ENCODE results near the gene KLF6. TPM values are rescaled to one million over a fixed set of nuclear protein-coding genes. Genes with fewer than 3 reads are reported as not detected.
A peak's percentile ranks its signal among the peaks of the same experiment; 100 is the strongest.

The KLF6 gene
- total RNA-seq, 6 experiments from 2014 or later: 25.2 to 86.4 (median 75.2) TPM

DNA sequence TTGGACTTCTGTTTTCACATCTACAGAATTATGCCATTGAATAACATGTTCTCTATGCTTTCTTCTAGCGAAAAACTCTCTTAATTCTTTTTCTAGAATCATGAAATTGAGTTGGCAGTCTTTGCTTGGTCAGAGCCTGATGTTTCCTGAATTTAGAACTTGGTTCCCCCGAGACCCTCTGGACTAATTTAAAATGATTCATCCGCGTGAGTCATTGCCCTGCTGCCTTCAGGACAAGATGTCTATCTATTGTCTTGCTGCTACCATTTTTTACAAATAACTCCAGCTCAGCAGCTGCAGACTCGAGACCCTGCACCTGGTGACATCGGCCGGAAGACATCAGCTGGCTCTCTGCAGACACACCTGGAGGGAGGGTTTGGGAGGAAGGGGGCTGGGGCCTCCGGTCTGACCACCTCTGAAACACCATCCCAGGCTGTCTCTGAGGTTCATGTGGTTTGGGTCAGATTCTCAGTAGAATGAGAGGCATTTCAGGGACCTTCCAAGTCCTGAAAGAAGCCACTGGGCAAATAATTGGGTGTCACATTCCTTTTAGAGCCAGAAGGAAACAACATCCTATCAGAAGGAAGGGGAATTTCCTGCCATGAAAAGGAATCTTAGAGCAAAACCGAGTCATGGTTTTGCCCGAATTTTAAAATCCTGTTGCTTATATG, 20.9 kb upstream of the KLF6 start:
- Histone ChIP-seq H3K27ac (peak overlapping the region; percentile 59 to 61 (median 61)), H3K9me3 (no peaks in the 10 kb centered on the region), H3K27me3 (no peaks in the 10 kb centered on the region), H3K4me3 (no peak overlapping the region), H3K36me3 (no peaks in the 10 kb centered on the region), H3K4me1 (peaks cover 0 to 24% (median 10%) of the 10 kb centered on the region in 4 donors)
- intact Hi-C loops (cut with DNase I): no loop called here
- DNase-seq: no peak
- 68% methylated on average over 8 of the region's 10 CpGs for WGBS (ENCODE audit: insufficient coverage, low coverage, low lambda C conversion rate, missing lambda C conversion rate)
- TF ChIP-seq, protein P1, sequence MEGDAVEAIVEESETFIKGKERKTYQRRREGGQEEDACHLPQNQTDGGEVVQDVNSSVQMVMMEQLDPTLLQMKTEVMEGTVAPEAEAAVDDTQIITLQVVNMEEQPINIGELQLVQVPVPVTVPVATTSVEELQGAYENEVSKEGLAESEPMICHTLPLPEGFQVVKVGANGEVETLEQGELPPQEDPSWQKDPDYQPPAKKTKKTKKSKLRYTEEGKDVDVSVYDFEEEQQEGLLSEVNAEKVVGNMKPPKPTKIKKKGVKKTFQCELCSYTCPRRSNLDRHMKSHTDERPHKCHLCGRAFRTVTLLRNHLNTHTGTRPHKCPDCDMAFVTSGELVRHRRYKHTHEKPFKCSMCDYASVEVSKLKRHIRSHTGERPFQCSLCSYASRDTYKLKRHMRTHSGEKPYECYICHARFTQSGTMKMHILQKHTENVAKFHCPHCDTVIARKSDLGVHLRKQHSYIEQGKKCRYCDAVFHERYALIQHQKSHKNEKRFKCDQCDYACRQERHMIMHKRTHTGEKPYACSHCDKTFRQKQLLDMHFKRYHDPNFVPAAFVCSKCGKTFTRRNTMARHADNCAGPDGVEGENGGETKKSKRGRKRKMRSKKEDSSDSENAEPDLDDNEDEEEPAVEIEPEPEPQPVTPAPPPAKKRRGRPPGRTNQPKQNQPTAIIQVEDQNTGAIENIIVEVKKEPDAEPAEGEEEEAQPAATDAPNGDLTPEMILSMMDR (IDR thresholded peaks at IDR 0.05): no peak
- TF ChIP-seq POLR2A (IDR thresholded peaks at IDR 0.05): no peak
- ATAC-seq: no peak

- Histone ChIP-seq H3K36me3 (no peaks in the 10 kb centered on the region), H3K27ac (peak overlapping the region; percentile 59 to 61 (median 61)), H3K4me1 (peaks cover 0 to 18% (median 8%) of the 10 kb centered on the region in 4 donors), H3K27me3 (no peaks in the 10 kb centered on the region), H3K4me3 (no peak overlapping the region), H3K9me3 (no peaks in the 10 kb centered on the region)
- ATAC-seq: peak in 3 of 4 donors; percentile 5 to 18 (median 10)
- intact Hi-C loops (cut with DNase I): no loop called here
- 54% methylated on average over 7 of the region's 7 CpGs for WGBS (ENCODE audit: insufficient coverage, low coverage, low lambda C conversion rate, missing lambda C conversion rate)
- no peak for DNase-seq
- TF ChIP-seq POLR2A (IDR thresholded peaks at IDR 0.05): peak; percentile 27
- TF ChIP-seq, protein P1 (IDR thresholded peaks at IDR 0.05): no peak
Observed at GRCh38 chr10:3805201-3805790, 20.3 kb upstream of the KLF6 start.

DNA sequence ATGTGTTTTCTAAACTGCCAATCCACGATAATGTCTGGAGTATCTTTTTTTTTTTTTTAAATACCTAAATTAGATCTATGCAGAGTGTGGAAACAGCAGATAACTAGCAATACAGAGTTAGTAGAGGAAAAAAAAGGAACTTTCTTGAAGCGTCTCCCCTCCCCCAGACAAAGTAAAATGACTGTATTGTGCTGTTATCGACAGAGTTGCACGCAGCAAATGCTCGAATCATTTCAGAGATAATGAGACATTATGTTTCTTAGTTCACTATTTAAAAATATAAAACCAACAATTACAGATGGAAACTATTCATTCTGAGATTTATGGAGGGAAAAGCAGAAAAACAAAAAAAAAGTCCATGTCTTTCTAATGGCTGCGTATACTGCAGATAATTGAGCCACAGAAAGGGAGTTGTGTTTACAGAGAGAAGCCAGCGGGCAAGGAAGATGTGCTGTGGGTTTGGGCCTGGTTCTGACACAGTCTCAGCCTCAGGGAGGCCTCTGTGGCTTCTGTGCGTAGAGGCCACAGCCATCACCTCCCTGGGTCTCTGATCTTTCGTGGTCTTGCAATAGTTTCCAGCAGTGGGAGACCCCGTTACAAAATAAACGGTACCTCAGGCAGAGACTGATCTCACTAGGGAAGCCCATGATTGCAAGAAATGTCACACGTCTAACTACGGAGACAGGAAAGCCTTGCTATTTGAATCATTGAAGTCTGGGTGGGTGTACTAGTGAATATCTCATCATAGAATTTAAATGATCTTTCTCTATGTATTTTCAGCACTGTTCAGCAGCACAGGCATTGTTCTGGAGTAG, 19.1 kb upstream of the KLF6 start:
- 51% methylated on average over 12 of the region's 13 CpGs for WGBS (ENCODE audit: insufficient coverage, low coverage, low lambda C conversion rate, missing lambda C conversion rate)
- Histone ChIP-seq H3K27ac (peak overlapping the region; percentile 58 to 77 (median 59)), H3K36me3 (no peaks in the 10 kb centered on the region), H3K4me3 (no peak overlapping the region), H3K9me3 (no peaks in the 10 kb centered on the region), H3K27me3 (no peaks in the 10 kb centered on the region), H3K4me1 (peaks cover 0 to 14% (median 7%) of the 10 kb centered on the region in 4 donors)
- intact Hi-C loops (cut with DNase I): no loop called here
- ATAC-seq (no peak), DNase-seq (no peak)
- no peak for TF ChIP-seq POLR2A (IDR thresholded peaks at IDR 0.05)
- TF ChIP-seq, protein P1 (IDR thresholded peaks at IDR 0.05): no peak

GRCh38 chr10:3803295-3803926, 18.4 kb upstream of the KLF6 start:
- Histone ChIP-seq H3K9me3 (no peaks in the 10 kb centered on the region), H3K27me3 (no peaks in the 10 kb centered on the region), H3K4me1 (peaks cover 0 to 7% (median 3%) of the 10 kb centered on the region in 4 donors), H3K36me3 (no peaks in the 10 kb centered on the region), H3K27ac (peak overlapping the region; percentile 59 to 77 (median 72)), H3K4me3 (no peak overlapping the region)
- WGBS (ENCODE audit: insufficient coverage, low coverage, low lambda C conversion rate, missing lambda C conversion rate): 27% methylated on average over 11 of the region's 11 CpGs
- intact Hi-C loops (cut with DNase I): no loop called here
- no peak for TF ChIP-seq POLR2A (IDR thresholded peaks at IDR 0.05)
- TF ChIP-seq, protein P1 (IDR thresholded peaks at IDR 0.05): no peak
- no peak for DNase-seq
- ATAC-seq: peak; percentile 42 to 79 (median 58)

Data from right lobe of liver (tissue), 6 donors.